ENCODE measurements around the gene CAPN13.

DNA sequence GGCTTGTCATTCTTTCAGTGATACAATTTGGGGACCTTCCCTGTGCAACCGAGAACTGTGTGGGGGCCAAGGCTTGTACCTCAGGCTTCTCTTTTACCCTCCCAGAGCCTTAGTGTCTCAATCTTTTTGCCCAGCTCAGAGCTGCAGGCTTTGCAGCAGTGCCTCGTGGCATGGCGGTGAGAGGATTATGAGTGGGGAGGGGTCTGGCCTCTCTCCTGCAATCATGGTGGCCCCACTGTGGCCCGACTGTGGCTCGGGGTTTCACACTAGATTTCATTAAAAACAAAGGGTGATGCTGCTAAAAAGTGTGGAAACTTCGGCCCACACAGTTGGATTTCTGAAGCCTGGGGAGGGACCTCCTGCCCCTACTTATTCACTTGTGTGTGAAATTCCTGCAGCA, 75.5 kb downstream of the CAPN13 start:
- TF ChIP-seq, protein P1, sequence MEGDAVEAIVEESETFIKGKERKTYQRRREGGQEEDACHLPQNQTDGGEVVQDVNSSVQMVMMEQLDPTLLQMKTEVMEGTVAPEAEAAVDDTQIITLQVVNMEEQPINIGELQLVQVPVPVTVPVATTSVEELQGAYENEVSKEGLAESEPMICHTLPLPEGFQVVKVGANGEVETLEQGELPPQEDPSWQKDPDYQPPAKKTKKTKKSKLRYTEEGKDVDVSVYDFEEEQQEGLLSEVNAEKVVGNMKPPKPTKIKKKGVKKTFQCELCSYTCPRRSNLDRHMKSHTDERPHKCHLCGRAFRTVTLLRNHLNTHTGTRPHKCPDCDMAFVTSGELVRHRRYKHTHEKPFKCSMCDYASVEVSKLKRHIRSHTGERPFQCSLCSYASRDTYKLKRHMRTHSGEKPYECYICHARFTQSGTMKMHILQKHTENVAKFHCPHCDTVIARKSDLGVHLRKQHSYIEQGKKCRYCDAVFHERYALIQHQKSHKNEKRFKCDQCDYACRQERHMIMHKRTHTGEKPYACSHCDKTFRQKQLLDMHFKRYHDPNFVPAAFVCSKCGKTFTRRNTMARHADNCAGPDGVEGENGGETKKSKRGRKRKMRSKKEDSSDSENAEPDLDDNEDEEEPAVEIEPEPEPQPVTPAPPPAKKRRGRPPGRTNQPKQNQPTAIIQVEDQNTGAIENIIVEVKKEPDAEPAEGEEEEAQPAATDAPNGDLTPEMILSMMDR (IDR thresholded peaks at IDR 0.05): no peak
- no peak for TF ChIP-seq POLR2AphosphoS5 (IDR thresholded peaks at IDR 0.05)
- no peak for TF ChIP-seq POLR2A (IDR thresholded peaks at IDR 0.05)
- TF ChIP-seq EP300 (IDR thresholded peaks at IDR 0.05): no peak

Measured in stomach (tissue), 4 donors.